Measurements from ENCODE around the gene MGAT5B.

Gene MGAT5B

DNA sequence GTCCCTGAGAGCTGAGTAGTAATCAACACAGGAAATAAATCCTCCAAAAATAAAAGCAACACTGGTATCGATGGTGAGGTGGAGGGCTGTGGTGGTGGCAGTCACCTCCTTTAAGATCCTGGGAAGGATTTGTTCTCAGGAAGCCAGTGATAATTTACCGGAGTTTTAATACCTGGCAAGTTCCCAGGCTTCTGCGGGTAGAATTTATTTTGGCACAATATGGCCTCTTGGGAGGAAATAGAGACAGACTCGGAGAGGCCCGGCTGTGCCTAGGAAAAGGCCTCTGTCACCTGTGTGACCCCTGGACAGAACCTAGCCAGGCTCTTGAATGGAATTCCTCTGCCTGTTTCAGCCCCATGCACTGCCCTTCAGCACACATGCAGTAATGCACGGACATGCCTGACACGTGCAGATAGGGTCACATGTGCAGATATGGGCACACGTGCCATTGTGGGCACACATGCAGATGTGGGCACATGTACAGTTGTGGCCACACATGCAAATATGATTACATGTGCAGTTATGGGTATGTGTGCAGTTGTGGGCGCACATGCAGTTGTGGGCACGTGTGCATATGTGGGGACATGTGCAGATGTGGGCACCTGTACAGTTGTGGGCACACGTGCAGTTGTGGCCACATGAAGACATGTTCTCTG lies 33.5 kb downstream of the MGAT5B start:
- no peak overlapping the region for H3K27ac Mint-ChIP-seq
- H3K27me3 Mint-ChIP-seq = no peaks in the 10 kb centered on the region
- no peaks in the 10 kb centered on the region for H3K36me3 Mint-ChIP-seq
- no peak overlapping the region for H3K4me3 Mint-ChIP-seq
- H3K9me3 Mint-ChIP-seq = no peaks in the 10 kb centered on the region
- H3K4me1 Mint-ChIP-seq = no peaks in the 10 kb centered on the region

DNA sequence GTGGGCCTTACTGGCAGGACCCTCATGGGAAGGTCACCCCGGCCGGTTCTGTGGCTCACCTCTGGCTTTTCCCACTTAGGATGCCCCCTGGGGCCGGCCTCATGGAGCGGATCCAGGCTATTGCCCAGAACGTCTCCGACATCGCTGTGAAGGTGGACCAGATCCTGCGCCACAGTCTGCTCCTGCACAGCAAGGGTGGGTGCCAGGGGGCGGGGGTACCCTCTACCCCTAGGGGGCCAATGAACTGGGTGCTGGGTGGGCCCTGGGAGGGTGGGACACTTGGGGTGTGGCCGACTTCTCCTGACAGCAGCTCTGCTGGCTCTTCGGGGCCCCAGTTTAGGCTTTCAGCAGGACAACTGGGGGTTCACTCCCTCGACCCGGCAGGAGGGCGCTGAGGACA lies 34.3 kb downstream of the MGAT5B start:
- Mint-ChIP-seq H3K36me3 (no peaks in the 10 kb centered on the region), H3K27ac (no peak overlapping the region), H3K4me1 (no peaks in the 10 kb centered on the region), H3K27me3 (no peaks in the 10 kb centered on the region), H3K9me3 (no peaks in the 10 kb centered on the region), H3K4me3 (no peak overlapping the region)

DNA sequence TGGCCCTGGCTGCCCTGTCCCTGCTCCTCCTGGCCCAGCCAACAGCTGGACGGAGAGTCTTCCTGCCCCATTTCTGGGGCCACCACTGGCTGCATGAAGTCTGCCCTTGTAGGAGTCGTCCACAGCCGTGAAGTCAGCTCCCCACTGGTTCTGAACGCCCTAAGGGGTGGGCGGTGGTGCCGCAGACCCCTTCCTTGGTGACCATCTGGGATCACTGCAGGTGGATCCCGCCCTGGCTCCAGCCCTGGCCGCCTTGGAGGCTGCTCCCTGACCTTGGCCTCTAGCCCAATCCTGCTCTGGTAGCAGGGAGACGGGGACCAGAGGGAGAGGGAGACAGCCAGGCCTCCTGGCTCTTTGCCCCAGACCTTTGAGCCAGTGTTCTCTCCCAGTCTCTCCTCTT lies 35.4 kb downstream of the MGAT5B start:
- H3K4me3 Mint-ChIP-seq = no peak overlapping the region
- H3K27ac Mint-ChIP-seq = no peak overlapping the region
- H3K27me3 Mint-ChIP-seq = no peaks in the 10 kb centered on the region
- no peaks in the 10 kb centered on the region for H3K9me3 Mint-ChIP-seq
- no peaks in the 10 kb centered on the region for H3K4me1 Mint-ChIP-seq
- no peaks in the 10 kb centered on the region for H3K36me3 Mint-ChIP-seq

DNA sequence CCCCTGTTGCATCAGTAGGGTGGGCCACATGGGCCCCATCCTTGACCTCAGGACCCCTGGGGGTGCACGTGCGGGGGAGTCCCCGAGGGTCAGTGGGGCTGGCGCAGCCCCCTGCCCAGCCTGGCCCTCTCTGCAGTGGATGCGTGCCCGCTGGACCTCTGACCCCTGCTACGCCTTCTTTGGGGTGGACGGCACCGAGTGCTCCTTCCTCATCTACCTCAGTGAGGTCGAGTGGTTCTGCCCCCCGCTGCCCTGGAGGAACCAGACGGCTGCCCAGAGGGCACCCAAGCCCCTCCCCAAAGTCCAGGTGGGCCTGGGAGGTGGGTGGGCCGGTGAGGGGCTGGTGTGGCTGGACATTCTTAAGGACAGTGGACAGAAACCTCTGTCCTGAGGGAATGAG lies 35.9 kb downstream of the MGAT5B start:
- no peaks in the 10 kb centered on the region for H3K36me3 Mint-ChIP-seq
- H3K27ac Mint-ChIP-seq = no peak overlapping the region
- H3K9me3 Mint-ChIP-seq = no peaks in the 10 kb centered on the region
- H3K27me3 Mint-ChIP-seq = no peaks in the 10 kb centered on the region
- H3K4me3 Mint-ChIP-seq = no peak overlapping the region
- no peaks in the 10 kb centered on the region for H3K4me1 Mint-ChIP-seq

DNA sequence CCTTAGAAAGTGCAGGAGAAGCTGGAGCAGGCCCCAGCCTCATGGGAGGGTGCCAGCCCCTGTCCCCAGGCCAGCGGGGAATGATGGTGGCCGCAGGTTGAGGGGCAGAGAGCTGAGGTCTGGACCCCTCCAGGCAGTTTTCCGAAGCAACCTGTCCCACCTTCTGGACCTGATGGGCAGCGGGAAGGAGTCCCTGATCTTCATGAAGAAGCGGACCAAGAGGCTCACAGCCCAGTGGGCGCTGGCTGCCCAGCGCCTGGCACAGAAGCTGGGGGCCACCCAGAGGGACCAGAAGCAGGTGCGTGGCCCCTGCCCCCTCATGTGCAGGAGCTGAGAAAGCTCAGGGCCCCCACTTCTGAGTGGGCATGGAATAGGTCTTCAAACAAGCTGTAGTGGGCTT lies 36.8 kb downstream of the MGAT5B start:
- Mint-ChIP-seq H3K4me1 (no peaks in the 10 kb centered on the region), H3K27ac (no peak overlapping the region), H3K36me3 (no peaks in the 10 kb centered on the region), H3K4me3 (no peak overlapping the region), H3K9me3 (no peaks in the 10 kb centered on the region), H3K27me3 (no peaks in the 10 kb centered on the region)

DNA sequence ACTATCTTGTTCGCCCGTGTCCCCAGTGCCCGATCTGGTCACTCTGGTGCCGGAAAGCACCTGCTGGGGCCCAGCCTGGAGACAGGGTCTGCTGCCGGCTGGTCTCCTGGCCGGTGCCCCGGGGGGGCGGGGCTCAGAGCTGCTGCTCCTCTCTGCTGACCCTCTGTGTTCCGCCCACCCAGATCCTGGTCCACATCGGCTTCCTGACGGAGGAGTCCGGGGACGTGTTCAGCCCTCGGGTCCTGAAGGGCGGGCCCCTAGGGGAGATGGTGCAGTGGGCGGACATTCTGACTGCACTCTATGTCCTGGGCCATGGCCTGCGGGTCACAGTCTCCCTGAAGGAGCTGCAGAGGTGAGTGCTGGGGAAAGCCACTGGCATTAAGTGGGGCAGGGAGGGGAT lies 37.6 kb downstream of the MGAT5B start:
- H3K4me3 Mint-ChIP-seq = no peak overlapping the region
- no peaks in the 10 kb centered on the region for H3K9me3 Mint-ChIP-seq
- no peaks in the 10 kb centered on the region for H3K36me3 Mint-ChIP-seq
- H3K4me1 Mint-ChIP-seq = no peaks in the 10 kb centered on the region
- no peaks in the 10 kb centered on the region for H3K27me3 Mint-ChIP-seq
- H3K27ac Mint-ChIP-seq = no peak overlapping the region

DNA sequence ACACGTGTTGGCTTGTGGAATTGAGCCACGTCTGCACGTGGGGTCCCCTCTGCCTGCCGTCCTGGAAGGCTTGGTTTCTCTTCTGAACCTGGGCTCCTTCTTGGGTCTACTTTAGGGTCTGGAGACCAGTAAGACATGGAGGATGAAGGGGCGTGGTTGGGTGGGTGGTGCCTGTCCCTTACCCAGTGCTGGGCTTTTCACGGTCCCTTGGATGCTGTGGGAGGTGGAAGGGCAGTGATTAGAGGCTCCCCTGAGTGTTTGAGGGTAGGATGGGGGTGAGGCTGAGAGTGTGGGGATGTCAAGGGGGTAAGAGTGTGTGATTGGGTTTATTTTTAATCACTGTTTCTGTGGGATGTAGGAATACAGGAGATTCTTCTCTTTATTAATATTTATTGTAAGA lies 38.3 kb downstream of the MGAT5B start:
- H3K27me3 Mint-ChIP-seq = no peaks in the 10 kb centered on the region
- no peaks in the 10 kb centered on the region for H3K36me3 Mint-ChIP-seq
- H3K4me1 Mint-ChIP-seq = no peaks in the 10 kb centered on the region
- H3K27ac Mint-ChIP-seq = no peak overlapping the region
- no peaks in the 10 kb centered on the region for H3K9me3 Mint-ChIP-seq
- no peak overlapping the region for H3K4me3 Mint-ChIP-seq

DNA sequence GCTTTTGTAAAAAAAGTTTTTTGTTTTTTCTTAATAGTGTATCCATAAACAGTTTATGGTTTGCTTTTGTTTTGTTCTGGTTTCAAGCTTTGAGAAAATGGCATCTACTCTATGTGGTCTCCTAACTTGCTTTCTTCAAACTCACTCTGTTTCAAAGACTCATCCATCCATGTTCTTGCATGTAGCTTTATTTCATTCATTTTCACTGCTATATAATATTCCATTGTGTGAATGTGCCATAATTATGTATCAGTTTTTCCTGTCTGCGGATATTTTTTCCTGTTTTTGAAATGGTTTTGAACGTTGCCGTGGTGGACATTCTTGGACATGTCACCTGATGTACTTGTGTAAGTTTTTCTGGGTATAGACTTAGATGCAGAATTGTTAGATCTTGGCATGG lies 39.1 kb downstream of the MGAT5B start:
- Mint-ChIP-seq H3K9me3 (no peaks in the 10 kb centered on the region), H3K4me1 (no peaks in the 10 kb centered on the region), H3K27me3 (no peaks in the 10 kb centered on the region), H3K27ac (no peak overlapping the region), H3K4me3 (no peak overlapping the region), H3K36me3 (no peaks in the 10 kb centered on the region)

DNA sequence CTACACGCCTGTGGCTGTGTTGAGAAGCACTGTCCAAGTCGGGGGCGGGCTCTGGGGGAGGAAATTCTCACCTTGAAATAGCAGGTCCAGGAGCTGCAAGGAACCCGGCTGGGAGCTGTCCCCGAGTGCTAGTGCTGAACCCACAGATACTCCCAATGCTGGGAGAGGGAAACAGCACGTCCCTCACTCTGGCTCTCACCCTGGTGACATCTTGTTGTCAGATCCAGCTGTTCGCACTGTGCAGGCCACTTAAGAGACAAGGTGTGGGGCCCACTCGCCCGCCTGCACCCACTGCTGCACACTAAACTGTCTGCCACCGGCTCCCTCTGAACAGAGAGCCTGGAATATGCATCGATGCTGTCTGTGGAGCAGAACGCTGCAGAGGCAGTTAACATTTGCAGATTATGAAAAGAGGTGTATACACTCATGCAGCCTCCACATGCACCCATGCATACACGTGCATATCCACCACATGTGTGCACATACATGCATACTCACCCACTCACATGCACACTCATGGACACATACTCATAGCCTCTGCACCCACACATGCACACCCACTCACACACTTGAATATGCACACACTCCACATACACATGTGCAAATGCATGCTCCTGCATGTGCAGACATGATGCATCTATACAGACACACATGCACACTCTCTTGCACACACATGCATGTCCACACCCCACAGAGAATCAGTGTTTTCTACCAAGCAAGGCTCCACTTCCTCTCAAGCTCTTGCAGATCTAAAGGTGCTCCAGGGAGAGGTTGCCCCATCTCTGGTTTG lies 42.0 kb downstream of the MGAT5B start:
- H3K9me3 Mint-ChIP-seq = no peaks in the 10 kb centered on the region
- H3K4me1 Mint-ChIP-seq = no peaks in the 10 kb centered on the region
- H3K4me3 Mint-ChIP-seq = no peak overlapping the region
- no peaks in the 10 kb centered on the region for H3K27me3 Mint-ChIP-seq
- no peaks in the 10 kb centered on the region for H3K36me3 Mint-ChIP-seq
- H3K27ac Mint-ChIP-seq = no peak overlapping the region

DNA sequence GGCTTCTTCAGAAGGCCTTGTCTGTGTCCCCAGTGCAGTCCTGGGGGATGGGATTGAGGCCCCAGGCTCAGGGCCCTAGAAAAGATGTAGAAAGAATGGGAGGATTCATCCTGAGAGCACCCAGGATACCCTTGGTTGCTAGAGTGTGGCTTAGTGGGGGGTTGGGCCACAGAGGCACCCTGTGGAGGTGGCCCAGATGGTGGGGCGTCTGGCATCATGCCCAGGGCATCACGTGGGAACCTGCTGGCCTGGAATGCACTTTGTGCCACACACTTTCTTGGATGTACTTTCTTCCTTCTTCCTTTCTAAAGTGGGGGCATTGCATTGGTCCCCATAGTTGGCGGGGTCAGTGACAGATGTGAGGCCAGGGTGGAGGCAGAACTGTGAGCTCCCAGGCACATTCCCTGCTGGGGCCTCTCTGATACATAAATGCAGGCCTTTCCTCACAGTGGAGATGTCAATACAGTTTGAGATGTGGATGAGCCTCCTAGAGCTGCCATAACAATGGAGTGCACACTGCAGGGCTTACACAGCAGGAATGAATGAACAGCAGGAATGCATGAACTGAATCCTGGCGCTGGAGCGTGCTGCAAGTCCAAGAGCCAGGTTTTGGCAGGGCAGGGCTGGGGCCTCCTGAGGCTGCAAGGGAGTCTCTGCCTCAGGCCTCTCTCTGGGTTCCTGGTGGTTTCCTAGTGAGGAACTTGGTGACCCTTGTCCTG lies 43.3 kb downstream of the MGAT5B start:
- Mint-ChIP-seq H3K27me3 (no peaks in the 10 kb centered on the region), H3K27ac (peak overlapping the region; percentile 17), H3K4me1 (no peaks in the 10 kb centered on the region), H3K4me3 (no peak overlapping the region), H3K9me3 (no peaks in the 10 kb centered on the region), H3K36me3 (no peaks in the 10 kb centered on the region)

DNA sequence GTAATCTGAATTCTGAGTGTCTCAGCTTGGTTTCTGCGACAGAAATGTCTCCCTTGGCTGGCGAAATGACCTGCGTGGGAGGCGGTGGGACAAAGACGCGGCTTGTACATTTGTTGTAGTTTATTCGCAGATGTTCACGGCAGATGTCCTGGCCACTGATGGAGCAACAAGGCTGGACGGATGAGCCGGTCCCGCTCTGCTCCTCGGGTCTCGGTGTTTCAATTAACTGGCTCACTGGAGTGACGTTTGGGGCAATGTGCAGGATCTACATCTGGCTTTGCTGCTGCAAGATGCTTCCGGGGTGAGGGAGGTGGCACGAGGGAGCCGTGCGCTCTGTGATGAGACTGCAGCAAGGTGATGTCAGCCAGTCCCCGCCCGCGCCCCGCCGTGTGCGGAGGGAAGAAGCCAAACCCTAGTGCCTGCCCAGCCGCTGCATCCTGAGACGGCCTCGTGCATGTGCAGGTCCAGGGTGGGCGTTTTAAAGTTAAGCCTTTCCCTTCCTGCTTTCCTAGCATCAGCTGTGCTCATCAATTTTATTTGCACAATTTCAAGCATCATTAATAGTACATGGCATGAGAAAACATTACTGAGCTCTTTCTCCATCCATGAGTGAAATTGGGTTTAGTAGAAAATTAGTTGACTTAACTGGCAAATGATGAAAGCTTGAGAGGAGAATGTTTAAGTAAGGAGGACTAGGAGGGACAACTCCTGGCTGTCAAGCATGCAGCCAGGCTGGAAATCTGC lies 44.4 kb downstream of the MGAT5B start:
- H3K4me1 Mint-ChIP-seq = no peaks in the 10 kb centered on the region
- no peak overlapping the region for H3K27ac Mint-ChIP-seq
- H3K9me3 Mint-ChIP-seq = no peaks in the 10 kb centered on the region
- H3K36me3 Mint-ChIP-seq = no peaks in the 10 kb centered on the region
- H3K27me3 Mint-ChIP-seq = no peaks in the 10 kb centered on the region
- H3K4me3 Mint-ChIP-seq = no peak overlapping the region

DNA sequence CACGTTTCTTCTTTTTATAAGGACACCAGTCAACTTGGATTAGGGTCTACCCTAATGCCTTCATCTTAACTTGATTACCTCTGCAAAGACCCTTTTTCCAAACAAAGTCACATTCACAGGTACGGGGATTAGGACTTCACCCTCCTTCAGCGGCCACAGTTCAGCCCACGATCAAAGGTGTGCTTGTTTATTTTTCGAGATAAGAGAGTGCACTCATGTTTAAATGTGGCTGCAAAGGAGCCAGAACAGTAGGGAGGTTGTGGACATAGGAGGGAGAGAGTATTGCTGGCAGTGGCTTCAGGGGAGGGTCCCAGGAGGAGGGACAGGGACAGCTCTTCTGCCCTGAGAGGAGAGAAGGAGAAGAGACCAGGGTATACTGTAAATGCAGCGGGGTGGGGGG lies 46.7 kb downstream of the MGAT5B start:
- Mint-ChIP-seq H3K27ac (no peak overlapping the region), H3K4me3 (no peak overlapping the region), H3K36me3 (no peaks in the 10 kb centered on the region), H3K27me3 (no peaks in the 10 kb centered on the region), H3K9me3 (no peaks in the 10 kb centered on the region), H3K4me1 (no peaks in the 10 kb centered on the region)

DNA sequence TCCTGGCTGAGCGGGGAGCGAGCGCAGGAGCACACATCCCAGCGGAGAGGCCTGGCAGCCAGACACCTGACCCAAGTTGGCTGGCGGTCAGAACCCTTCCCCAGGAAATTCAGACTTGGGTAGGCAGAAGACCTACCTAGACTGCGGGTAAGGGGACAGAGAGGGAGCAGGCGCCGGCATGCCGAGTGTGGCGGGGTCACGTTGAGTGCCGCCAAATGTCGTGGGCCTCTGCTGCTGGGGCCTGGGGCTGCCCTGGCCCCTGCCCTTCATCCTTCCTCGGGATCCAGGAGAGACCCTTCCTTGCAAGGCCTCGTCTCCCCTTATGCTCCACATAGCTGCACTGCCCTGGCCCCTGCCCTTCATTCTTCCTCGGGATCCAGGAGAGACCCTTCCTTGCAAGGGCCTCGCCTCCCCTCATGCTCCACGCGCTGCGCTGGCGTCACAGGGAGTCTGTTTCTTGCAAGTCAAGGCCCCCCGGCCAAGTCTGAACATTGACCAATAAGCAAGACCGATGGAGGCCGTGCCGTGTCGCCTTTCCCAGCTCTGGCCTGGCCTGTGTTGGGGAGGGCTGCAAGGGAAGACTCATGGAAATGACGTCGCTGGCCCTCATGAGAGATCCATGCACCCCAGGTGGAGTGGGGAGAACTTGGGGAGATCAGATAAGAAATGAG lies 47.8 kb downstream of the MGAT5B start:
- Mint-ChIP-seq H3K36me3 (no peaks in the 10 kb centered on the region), H3K9me3 (no peaks in the 10 kb centered on the region), H3K4me3 (no peak overlapping the region), H3K27me3 (no peaks in the 10 kb centered on the region), H3K27ac (no peak overlapping the region), H3K4me1 (no peaks in the 10 kb centered on the region)

DNA sequence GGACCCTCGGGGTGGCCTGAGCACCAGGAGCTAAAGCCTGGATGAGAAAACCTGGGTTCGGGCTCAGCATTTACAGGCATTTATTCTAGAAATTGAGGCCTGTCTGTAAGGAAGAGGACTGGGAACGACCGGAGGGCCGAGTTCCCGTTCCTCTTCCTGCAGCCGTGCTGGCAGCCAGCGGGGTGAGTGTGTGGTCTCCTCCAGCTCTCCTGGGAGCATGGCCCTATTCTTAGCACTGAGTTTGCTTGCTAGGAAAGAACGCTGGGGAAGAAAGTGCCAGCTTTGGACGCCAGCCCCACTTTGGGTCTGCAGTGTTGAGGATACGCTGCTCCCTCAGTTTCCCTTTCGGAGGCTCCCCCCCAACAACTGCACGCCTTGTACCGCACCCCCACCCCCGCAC lies 49.6 kb downstream of the MGAT5B start:
- Mint-ChIP-seq H3K4me3 (no peak overlapping the region), H3K27ac (no peak overlapping the region), H3K4me1 (no peaks in the 10 kb centered on the region), H3K9me3 (no peaks in the 10 kb centered on the region), H3K27me3 (no peaks in the 10 kb centered on the region), H3K36me3 (no peaks in the 10 kb centered on the region)

DNA sequence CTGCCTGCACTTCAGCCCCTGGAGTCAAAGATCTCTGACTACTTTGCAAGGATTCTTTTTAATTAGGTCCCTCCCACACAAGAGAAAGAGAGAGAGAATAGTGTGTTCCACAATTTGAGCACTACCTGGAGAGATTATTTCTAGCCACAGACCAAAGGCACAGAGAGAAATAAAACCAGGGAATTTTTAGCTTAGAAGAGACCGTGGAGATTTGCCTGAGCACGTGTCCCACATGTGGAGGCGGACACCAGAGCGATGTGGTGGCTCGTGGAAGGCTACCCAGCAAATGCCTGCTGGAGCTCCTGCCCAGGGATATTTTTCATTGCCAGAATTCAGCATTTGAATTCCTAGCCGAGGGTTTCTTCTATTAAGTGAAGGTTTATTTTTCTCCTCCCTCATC lies 50.6 kb downstream of the MGAT5B start:
- no peaks in the 10 kb centered on the region for H3K4me1 Mint-ChIP-seq
- H3K9me3 Mint-ChIP-seq = no peaks in the 10 kb centered on the region
- no peaks in the 10 kb centered on the region for H3K27me3 Mint-ChIP-seq
- no peak overlapping the region for H3K27ac Mint-ChIP-seq
- no peaks in the 10 kb centered on the region for H3K36me3 Mint-ChIP-seq
- no peak overlapping the region for H3K4me3 Mint-ChIP-seq
